Spleen (tissue), 7 donors: ENCODE results near the gene MAGI3.

Experiments
- POLR2A ChIP-seq, 3 donors: fragments of 450-650 bp; IDR thresholded peaks; one replicate each; pipeline ENCODE4 v1.5.1; 2017; ENCODE audit warnings: antibody characterized with exemption in 3 of 3, mild to moderate bottlenecking in 1 of 3
- POLR2AphosphoS5 ChIP-seq, 3 donors: sonication (generic); formaldehyde crosslinking; IDR thresholded peaks; one replicate each; pipeline ENCODE4 v1.5.1; 2017; ENCODE audit warnings: antibody characterized with exemption in 3 of 3
- TF ChIP-seq, protein P1 (sequence below), 11 experiments: fragments of 200-600 bp in 7 of 11; fragments of 450-650 bp in 4 of 11; sonication (generic) in 4 of 11; IDR thresholded peaks in 8 of 11; conservative IDR thresholded peaks in 3 of 11; 1 replicate in 7 of 11; 2 replicates in 4 of 11; pipeline versions ENCODE4 v1.4.0 to v1.8.0; 2016 to 2021; ENCODE audit warnings: antibody characterized with exemption in 11 of 11, inconsistent platforms in 4 of 11, mild to moderate bottlenecking in 1 of 11
- donor health status: DM: no; HTN: no; CAD: no; lungs with moderate emphysema.
- donor health status: DM: no; HTN: no; CAD: no.
- donor health status: DM: no; HTN: no; CAD: no.

DNA sequence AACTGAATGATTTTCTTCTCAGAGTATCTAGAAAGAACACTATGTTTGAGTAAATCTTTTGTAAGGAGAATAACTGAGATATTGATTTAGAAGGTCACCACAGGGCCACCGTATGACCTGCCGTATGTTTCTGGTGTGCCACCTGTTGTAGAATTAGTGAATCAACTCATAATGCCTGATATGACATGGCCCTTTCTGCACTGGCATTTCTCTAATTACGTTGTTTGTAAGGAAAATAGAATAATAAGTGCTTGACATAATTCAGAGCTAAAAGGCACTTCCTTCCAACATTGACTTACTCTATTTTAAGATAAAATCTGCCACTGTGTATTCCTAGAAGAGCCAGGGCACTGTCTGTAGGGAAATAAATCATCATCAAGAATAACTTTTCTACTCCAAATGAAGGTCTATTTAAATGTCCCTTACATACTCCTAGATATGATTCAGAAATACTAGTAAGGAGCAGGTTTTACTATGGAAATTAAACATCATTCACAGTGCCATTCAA is 267.3 kb downstream of the MAGI3 start:
- TF ChIP-seq, protein P1, sequence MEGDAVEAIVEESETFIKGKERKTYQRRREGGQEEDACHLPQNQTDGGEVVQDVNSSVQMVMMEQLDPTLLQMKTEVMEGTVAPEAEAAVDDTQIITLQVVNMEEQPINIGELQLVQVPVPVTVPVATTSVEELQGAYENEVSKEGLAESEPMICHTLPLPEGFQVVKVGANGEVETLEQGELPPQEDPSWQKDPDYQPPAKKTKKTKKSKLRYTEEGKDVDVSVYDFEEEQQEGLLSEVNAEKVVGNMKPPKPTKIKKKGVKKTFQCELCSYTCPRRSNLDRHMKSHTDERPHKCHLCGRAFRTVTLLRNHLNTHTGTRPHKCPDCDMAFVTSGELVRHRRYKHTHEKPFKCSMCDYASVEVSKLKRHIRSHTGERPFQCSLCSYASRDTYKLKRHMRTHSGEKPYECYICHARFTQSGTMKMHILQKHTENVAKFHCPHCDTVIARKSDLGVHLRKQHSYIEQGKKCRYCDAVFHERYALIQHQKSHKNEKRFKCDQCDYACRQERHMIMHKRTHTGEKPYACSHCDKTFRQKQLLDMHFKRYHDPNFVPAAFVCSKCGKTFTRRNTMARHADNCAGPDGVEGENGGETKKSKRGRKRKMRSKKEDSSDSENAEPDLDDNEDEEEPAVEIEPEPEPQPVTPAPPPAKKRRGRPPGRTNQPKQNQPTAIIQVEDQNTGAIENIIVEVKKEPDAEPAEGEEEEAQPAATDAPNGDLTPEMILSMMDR (IDR thresholded peaks at IDR 0.05 in 8 of 11, conservative IDR thresholded peaks at IDR 0.05 in 3 of 11), result no peak
- TF ChIP-seq POLR2A (IDR thresholded peaks at IDR 0.05), result no peak
- no peak for TF ChIP-seq POLR2AphosphoS5 (IDR thresholded peaks at IDR 0.05)
